ENCODE data around the gene ZSWIM6.

Gene ZSWIM6

DNA sequence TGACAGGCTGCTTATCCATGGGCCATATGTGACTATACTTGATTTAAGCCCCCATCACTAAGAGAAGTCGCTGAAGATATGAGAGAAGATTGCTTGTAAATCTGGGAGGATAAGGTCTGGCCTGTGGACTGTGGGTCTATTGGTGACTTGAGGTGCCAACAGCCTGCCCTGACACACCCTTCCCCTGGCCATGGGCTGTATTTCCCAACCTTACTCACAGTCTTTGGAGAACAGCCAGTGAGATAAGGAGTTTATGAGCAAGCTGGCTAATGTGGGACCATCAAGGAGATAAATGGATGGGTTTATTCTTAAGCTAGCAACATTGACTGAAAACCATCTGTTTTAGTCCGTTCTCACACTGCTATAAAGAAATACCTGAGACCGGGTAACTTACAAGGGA is 231.3 kb downstream of the ZSWIM6 start:
- DNase-seq: no peak

GRCh38 chr5:61567337-61567736 is 235.3 kb downstream of the ZSWIM6 start:
- no peak for DNase-seq

DNA sequence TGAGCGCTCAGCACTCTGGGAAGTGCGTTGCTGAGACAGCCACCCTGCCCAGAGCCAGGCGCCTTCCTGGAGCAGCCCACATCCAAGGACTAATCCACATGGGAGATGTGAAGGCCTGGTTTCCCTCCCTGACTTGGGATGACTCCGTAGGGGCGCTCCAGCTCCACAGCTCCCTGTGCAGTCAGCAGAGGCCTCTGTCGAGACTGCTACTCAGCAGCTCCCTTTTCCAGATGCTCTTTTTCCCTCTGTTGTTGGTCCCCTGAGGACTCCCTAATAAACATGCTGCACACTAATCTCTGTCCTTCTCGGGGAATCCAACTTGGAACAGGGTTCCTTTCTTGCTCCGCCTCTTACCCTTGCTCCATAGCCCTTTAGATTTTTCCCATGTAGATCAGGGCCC is 237.3 kb downstream of the ZSWIM6 start:
- no peak for DNase-seq

GRCh38 chr5:61570767-61571166 is 238.7 kb downstream of the ZSWIM6 start:
- DNase-seq: no peak

- no peak for DNase-seq
Measured at GRCh38 chr5:61572959-61573358, 240.9 kb downstream of the ZSWIM6 start.

DNA sequence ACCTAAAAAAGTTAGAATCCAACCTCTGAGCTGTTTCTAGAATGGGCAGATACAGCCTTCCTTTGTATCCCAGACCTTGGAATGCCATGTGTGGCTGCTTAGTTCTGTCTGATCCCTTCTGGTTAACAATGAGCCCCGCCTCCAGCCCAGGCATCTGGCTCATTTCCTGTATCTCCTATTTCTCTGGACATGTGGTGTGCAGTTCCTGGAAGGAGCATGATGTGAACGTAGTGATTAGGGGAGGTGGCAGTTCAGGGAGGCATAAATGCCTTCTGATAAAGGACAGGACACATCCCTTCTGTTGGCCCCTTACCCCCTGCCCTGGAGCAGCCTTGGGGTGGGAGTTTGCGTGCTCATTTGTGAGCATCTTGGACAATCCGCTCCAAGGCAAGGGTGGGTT is 243.0 kb downstream of the ZSWIM6 start:
- no peak for DNase-seq

DNA sequence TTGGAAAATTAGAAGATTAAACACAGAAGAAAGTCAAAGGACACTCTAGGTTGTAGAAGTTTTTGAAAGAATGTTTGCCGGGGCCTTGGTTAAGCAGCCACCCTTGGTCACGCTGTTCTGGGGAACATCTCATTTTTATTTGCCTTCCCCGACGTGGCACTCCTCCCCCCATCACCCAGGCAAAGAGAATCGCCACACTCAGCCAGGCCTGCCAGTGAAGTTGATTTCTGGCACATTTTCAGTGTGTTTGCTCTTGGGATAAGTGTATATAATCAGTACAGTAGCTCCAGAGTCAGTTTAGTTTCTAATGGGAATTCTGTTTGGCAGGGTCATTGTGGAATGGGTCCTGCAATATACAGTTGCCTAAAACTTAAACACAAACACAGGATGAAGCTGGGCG is 243.5 kb downstream of the ZSWIM6 start:
- no peak for DNase-seq

DNA sequence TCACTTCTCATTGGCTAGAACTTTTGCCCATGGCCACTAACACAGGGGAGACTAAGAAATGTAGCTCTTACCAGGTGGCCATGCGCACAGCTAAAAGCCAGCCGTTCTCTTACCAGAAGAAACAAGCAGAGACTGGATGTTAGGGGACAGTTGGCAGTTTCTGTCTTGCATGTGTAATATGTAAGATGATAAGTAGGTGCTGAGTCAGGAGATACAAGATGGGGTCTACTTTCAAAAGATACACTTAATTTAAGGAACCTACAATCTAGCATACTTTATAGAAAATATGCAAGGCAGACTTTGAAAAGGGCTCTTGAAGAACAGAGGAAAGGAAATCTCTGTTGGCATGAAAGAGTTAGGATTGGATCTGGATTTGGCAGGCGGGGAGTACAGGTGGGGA is 244.5 kb downstream of the ZSWIM6 start:
- no peak for DNase-seq

GRCh38 chr5:61578858-61579503 is 246.9 kb downstream of the ZSWIM6 start:
- no peak for DNase-seq

DNA sequence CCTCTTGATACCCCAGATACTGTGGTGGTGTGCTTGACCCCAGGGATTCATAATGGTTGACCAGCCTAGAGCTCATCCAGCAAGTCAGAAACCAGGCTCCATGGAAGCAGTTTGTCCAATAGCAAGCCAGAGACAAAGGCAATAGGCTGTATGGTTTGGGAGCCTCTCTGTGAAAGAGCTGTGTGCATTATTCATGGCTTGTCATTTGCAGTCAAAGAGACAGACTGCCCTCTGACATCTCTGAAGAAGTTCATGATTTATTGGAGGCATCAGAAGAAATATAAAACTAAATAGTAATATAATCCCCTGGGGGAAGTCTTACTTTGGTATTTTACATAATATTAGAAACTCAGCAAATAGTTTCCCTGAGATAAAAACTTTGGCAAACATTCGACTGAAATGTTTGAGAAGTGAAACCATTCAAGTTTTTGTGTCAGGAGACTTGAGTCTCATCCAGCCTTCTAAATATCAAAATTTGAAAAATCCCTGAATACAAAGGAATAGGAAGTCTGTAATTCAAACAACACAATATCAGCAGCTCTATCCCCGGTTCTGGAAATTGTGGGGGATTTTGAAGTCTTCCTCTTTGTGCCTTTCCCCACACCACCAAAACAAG is 250.3 kb downstream of the ZSWIM6 start:
- no peak for DNase-seq

DNA sequence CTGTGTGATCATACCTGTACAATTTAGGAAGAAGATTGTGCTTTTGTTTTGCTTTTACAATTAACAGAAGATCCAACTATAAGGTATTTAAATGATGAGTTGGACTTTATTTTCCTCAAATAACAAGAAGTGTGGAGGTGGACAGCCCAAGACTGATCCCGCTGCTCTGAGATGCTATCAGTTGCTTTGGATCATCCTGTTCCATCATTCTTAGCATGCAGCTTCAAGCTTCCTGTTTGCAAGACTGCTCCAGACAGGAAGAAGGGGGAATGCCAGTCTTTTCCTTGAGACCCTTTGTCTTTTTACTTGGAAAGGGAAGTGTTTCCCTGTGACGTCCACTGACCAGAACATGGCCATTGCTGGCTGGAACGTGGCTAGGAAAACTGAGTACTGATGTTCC is 250.8 kb downstream of the ZSWIM6 start:
- DNase-seq: no peak

GRCh38 chr5:61586096-61587084 is 254.3 kb downstream of the ZSWIM6 start:
- DNase-seq: no peak

DNA sequence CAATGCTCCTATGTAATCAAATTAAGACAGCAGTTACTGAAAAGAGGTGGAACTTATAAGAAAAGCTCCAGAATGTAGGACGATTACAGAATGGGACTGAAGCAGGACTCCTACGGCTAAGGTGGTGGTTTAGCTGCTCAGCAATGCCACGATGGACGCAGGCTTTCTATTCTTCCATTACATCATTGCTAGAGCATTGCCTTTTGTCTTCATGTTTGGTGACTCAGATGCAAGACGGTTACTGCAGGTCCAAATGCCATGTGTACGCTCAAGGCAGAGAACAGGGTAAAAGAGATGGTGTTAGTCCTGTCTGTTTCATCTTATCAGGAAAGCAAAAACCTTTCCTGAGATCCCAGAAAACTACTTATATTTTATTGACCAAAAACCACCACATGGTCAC is 255.1 kb downstream of the ZSWIM6 start:
- DNase-seq: no peak

DNA sequence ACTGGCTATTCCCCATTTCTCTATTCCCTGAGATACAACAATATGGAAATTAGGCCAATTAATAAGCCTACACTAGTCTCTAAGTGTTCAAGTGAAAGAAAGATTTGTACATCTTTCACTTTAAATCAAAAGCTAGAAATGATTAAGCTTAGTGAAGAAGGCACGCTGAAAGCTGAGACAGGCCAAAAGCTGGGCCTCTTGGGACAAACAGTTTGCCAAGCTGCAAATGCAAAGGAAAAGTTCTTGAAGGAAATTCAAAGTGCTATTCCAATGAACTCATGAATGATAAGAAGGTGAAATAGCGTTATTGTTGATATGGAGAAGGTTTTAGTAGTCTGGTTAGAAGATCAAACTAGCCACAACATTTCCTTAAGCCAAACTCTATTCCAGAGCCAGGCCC is 256.2 kb downstream of the ZSWIM6 start:
- DNase-seq: no peak

GRCh38 chr5:61589946-61590345 is 257.9 kb downstream of the ZSWIM6 start:
- no peak for DNase-seq

- no peak for DNase-seq
Measured at GRCh38 chr5:61590473-61590872, 258.4 kb downstream of the ZSWIM6 start.

DNA sequence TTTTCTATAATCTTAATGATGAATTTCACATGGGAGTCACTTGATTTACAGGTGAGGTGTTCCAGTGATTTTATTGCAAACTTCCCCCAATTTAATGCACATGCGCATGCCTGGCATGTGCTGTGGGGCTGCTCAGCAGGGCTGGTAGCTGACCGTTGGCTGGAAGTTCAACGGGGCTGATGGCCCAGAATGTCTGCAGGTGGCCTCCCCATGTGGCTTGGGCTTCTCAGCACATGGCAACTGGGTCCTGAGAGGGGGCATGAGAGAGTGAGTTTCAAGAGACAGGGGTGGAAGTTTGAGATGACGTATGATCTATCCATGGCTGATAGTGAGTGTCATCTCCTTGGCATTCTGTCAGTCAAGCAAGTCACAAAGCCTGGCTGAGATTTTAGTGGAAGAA is 259.8 kb downstream of the ZSWIM6 start:
- DNase-seq: no peak

GRCh38 chr5:61595426-61595825 is 263.4 kb downstream of the ZSWIM6 start:
- no peak for DNase-seq

Measured in CD4-positive, alpha-beta T cell treated with Interleukin-1 beta for 1 hour (primary cell).